ENCODE data around the gene PXYLP1.
A peak's percentile ranks its signal among the peaks of the same experiment; 100 is the strongest.

The PXYLP1 gene

DNA sequence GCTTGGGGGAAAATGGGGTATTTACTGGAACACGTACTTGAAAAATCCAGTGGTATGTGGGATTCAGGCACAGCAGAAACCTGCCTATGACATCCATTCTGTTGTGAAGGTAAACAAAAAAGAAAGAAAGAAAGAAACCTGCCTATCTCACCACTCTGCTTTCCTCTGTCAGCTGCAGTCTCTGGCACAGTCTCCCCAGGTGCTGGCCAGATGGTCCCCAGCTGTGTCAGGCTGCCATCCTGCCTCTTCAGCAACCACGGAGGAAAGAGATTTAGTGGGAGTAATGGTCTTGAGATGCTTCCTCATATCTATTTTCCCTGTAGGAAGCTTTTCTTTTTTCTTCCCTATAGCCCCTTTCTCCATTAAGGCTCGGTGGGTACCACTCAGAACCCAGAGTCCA is 2.5 kb upstream of the PXYLP1 start:
- no peak for DNase-seq

DNA sequence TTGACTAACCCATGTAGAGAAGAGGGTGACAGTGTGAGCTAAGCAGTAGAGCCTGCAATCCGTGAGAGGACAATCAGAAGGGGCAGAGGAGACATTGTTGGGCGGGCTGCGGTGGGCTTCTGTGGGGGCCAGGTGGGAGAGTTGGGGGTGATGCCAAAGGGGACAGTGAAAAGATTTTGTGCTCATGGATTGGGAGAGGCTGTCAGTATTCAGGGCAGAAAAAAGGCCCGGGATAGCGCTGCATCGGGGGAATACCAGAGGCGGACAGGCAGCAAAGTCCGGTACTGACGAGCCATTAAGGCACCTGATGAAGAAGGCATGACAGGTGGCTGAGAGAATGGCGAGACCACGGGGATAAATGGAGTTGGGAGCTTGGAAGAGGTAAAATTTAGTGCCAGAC is 1.3 kb upstream of the PXYLP1 start:
- no peak for DNase-seq

DNA sequence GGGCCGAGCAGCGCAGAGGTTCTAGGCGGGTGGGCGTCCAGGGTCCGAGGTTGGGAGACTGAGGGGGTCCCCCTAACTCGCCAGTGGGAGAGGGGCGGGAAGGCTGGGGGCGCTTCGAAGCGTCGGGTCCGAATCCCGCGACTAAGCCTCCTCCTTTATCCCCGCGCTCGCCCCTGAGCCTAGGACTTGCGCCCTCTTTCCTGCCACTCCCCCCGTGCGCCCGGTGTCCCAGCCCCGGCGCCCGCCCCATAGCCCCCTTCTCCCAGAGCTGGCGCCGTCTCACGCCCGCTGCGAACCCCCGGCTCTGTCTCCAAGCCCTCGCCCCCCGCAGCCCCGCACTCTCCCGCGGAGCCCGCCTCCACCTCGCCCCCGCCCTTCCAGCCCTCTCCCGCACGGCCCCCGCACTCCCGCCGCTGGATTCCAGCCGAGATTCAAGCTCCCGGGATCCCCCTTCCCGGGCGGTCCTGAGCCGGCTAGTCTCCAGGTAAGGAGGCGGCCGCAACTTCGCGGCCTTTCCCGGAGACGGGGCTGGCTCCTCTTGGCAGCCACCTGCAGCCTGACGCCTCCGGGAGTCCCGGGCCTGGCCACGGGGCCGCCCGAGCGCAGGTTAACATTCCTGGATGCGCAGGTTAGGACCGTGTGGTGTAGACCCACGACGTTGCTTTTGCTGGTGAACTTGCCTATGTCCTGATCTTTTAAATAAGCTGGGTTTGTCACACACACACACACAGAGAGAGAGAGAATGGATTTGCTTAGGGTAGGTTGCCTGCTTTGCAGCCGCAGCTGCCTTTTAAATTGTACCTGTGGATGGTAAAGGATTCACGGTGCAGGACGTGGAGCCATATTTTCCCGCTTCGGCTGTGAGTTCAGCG is 563 bp downstream of the PXYLP1 start:
- DNase-seq, result peak; percentile 32

DNA sequence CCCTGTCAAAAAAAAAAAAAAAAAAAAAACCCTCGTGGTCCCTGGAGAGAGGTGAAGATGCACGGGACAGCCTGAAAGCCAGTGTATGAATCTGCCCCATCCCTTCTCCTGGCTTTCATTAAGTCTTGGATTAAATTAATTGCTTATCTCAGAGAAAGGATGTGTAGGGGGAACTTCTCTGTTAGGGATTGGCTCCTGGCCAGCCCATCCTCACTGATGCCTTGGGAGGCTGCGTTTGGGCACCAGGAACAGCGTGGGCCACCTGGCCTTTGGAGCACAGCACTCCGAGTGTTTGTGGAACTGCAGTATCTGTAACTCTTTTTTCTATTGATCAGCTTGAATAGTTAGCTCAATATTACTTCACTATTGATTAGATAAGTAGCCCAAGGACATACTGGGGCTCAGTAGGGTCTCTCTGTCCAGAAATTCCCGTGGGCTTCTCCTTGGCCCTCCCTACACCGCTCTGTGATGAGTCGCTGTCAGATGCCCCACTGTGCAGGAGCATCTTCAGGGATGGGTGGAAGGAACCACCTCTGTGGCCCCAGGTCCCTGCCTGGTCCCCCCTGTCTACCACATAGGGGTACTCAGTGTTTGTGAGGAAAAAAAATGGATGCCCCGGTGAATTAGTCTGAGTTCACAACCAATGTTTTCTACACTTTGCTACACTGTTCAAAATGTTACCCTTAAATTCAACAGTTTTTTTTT is 2.0 kb downstream of the PXYLP1 start:
- DNase-seq, result no peak

DNA sequence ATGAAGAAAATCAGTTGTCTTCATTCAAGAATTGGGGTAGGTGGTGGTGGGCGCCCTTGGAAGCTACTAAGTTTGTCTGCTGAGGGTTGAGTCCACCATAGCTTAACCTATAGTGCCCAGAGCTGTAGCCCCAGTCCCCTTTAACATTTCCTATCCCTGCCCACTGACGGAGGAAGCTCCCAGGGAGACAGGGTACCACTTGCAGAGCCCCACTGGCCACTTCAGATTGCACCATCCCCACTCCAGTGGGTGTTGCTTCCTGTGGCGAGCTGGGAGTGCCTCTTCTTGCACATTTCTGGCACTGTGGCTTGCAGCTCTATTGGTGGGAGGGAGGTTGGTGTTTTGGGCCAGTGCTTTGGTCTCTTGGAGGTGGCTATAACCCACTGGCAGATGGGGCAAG is 2.7 kb downstream of the PXYLP1 start:
- DNase-seq, result no peak

DNA sequence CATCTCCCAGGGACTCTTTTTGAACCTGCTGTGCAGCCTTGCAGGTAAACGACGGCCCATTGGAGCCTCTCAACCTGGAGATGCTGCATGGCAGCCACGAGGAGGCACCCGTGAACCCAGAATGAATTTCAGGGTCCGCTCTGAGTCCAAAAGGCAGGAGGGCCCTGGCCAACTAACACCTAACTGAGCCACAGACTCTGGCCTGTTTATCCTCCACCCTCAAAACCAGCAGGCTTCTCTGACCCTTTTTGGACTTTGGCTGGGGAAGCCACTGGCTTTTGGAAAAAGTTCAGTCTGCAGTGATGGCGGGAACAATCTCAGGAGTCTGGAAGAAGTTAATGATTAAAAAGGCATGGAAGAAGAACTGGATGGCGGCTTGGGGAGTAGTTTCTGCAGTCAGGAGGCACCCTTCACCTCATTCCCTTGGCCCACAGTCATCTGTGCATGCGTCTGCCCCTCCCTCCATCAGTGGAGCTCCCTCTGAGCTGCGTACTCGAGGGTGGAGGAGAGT is 4.1 kb downstream of the PXYLP1 start:
- DNase-seq, result no peak

DNA sequence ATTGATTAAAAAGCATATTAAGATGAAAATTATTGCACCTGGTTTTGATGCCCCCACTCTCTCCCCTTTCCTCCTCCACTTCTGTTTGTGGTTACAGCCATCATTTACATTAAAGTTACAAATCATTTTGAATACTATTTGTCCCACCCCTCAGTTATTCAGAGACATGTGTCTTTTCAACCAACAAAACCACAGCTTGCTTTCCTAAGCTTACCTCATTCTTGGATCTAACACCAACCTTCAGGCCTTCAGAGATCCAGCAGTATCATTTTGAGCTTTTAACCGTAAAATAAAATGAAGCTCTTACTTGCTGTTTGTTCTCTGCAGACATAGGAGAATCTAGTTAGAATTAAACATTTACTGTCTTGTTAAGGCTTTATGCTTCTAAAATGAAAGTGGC is 4.7 kb downstream of the PXYLP1 start:
- DNase-seq, result no peak

DNA sequence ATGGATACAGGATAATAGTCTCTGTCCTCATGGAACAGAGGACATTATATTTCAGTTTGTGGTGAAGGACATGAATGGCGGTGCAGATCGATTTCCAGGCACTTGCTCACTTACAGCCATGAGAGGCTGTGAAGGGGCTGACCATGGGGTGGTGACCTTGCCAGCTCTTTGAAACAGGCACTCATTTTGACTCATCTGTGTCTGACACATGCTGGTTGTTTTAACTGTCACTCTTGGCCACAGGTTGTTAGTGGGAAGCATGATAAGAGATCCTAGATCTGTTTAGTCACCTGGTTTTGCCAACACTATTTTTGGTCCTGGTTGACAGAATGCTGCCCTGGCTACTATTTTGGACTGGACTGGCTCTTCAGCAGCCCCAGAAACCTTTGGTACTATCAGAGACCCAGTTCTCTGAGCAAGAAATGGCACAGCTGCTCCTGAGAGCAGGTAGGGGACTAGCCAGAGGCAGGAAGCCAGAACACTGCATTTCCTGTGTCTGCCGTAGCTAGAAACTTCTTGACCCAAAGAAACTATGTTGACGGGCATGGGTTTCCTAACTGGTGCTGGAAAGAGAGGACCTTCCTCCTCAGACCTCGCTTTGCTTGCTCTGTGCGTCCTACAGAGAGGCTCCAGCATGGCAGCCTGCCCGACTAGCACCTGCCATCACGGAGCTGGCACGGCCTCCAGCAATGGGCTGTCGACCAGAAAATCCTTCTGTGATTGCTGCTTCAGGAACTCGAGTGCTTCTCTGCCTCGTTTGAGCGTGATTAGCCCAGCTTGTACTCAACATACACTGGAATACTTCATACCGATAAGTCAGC is 6.3 kb downstream of the PXYLP1 start:
- DNase-seq, result no peak

DNA sequence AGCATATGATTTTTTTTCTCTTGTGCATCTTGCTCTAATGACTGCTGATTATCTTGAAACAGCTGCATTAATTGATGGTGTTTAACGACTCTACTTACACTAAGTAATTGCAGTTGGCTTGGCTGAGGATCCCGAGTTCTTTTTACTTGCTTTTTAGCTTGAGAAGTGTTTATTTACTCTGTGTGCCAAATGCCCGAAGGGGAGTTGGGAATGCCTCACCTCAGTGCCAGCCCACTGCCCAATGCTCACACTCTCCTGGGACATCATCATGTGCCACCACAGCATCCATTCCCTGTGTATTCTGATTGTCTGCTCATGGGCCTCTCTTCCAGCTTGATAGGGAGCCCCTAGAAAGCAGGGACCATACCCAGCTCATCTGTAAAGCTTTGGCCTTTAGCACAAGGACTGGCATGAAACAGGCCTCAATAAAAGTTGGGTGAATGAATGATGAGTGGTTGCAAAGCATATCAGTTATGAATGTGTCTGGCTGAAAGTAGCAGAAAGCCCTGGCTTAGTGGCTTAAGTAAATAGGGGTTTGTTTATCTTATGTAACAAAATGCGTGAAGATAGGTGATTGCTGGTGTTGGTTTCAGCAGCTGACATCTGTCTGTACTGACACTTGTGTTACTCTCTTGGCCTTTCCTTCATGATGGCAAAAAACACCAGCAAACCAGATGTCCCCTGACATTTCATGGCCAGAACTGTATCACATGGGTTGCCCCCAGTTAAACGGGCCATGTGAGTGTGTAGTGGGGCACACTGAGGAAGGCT is 8.1 kb downstream of the PXYLP1 start:
- DNase-seq, result no peak

DNA sequence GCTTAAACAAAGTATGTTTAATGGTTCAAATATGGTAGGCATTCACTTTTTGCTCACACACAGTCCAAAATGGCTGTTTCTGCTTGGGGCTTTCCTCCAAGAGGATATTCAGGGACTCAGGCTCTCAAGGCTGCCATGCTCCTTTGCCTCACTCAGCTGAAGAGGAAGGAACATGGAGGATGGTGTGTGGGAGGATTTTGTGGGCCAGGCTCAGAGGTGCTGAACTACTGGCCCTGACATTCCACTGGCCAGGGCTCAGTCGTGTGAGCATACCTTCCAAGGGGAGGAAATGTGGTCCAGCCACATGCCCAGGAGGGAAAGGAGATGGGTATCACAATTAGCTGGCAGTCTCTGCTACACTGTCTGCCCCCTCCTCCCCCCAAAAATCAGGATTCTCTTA is 8.7 kb downstream of the PXYLP1 start:
- DNase-seq, result no peak

DNA sequence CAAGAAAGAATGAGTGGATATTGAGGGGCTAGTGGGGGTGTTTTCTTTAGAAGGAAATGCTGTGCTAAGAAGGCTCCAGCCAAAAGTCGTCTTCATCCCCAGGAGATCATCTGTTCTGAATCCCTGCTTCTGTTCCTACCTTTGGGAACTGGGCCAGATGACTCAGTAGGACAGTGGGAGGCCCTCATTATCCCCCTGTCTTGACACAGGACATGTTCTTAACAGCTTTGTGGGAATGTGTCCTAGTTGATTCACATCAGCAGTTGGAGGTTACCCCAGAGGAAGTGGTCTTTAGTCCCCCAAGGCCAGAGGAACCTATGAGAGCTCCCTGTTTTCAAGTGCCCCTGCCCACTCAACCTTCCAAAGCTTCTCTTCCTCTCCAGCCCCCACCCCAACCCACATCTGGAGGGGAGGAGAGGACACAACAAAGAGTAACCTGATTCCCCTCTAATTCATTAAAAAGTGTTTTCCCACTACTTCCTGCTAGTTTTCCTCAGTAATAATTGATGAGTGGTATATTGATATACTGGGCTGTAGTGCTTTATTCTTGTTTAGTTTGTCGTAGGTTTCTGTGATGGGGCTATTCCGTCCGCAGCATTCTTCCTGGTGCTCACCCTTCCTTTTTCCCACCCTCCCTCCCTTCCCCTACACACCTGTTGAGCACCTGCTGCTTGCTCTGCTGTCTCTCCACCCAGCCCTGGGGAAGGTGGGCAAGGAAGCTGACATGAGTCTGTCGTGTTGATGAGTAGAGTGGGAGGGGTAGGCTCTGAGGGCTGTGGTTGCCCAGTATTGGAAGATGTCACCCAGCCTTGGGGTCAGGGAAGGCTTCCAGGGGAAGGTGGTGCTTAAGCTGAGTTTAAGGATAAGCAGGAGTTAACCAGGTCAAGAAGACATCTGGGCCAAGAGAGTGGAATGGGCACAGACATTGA is 9.3 kb downstream of the PXYLP1 start:
- no peak for DNase-seq

DNA sequence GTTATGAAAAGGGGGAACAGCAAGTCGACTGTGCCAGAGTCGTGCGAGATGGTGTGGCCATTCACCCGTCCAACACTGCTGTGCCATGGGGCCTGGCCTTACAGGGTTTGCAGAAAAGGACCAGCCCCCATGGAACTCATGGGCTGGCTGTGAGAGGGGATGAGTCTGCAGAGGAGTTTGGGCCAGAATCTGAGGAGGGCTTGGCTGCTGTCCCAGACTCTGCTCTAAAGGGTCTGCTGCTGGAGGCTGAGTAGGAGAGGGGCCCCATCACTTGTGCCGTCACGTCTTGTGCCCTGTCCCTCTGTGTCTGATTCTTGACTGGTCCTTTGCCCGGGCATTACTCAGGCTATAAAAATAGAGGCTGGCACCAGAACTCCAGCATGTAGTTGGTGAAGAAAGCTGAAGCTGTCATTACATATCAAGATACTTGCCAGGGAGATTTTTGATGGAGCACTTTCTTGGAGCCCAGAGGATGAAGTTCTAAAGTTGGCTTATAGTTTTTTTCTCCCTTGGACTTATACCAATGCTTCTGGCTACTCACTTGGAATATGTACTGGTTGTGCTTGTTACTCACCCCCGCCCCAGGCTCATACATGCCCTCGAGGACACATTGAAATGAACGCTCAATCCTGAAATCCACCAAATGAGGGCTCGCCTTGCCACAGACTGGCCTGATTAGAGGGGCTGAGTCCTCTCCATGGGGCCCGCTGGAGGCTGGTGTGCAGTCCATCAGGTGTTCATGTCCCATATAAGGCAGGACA is 10.2 kb downstream of the PXYLP1 start:
- no peak for DNase-seq

DNA sequence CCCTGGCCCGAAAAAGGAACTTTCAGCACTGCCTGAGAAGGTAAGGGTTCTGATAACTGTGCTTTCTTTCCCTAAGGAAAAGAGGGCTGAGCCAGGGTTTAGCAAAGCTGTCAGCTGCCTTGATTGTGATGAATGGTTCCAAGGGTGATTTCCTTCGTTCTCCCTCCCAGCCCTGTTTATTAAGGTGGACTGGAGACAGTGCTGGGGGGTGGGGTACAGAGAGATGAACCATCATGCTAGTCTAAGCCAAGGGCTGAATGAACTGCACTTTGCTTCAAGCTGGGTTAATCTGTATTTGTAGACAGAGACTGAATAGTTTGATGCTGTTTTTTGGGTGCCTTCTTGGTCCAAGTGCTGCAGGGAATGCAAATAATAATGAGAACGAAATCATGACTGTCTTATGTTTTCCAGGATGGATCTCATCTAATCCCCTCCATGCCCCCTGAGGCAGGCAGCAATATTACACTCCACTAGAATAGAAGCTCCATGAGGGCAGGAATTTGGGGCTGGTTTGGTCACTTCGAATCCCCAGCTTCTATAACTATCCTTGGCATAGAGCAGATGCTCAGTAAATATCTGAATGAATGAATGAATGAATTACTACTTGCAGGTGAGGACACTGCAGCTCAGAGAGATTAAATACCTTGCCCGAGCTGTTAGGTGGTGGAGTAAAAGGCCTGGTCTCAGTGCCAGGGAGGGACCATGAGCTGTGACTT is 10.9 kb downstream of the PXYLP1 start:
- DNase-seq, result no peak

DNA sequence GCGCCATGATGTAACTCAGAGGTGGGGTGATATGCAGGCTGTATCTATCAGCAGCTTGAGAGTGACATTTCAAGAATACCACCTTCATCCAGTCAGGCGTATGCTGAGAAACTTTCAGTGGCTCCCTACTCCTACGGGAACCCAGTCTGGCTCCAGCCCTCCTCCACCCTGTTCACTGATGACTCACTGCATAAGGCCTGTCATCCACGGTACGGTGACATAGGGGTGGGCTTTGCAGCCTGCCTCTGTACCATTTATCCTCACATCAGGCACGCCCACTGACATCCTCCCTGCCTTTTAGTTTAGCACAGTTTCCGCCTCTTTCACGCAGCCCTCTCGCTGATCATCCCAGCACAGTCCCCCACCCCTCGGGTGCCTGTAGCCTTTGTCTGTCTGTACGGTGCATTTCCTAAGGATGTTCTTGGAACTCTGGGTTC is 11.7 kb downstream of the PXYLP1 start:
- peak; percentile 39 for DNase-seq

DNA sequence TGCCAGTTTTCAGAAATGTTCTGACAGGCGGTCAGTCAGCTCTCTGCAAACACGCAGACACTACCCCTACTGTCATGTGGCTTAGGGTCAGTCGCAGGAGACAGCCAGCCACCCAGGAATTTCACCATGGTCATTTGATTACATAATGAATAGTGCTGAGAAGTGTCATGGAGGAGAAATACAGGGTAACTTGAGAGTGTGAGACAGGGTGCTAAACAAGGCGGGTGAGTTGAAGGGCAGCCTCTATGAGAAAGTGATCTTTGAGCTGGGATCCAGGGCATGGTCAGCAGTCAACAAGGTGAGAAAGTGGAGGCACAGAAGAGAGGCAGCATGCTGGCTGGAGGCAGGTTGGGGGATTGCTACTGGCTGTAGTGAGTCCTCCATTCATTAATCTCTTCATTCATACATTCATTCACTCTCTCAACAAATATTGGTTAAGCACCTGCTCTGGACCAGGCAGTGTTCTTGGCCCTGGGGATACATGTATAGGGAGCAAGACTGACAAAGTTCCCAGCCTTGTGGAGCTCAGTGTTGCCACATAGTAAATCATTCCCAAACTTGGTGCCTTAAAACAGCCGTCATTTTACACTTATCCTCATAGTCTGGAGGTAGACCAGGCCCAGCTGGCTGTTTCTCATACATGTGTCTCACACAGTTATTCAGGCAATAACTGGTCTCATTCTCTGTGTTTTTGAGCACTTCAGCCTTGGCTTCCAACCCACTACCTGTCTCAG is 14.8 kb downstream of the PXYLP1 start:
- DNase-seq, result no peak

DNA sequence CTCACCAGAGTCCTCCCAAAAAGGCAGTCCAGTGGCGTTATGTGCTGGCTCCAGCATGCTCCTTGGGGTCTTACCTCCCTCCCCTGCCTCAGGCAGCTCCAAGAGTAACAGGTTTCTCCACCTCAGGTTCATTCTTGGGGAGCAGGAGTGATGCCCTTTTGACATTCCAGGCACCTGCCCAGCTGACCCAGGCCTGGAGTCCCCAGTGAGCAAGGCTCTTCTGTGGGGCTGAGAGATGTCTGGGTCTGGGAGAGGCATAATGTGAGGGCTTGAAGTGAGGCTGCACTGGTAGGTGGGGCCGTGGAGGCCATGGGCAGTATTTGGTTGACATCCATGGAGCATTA is 15.3 kb downstream of the PXYLP1 start:
- no peak for DNase-seq

DNA sequence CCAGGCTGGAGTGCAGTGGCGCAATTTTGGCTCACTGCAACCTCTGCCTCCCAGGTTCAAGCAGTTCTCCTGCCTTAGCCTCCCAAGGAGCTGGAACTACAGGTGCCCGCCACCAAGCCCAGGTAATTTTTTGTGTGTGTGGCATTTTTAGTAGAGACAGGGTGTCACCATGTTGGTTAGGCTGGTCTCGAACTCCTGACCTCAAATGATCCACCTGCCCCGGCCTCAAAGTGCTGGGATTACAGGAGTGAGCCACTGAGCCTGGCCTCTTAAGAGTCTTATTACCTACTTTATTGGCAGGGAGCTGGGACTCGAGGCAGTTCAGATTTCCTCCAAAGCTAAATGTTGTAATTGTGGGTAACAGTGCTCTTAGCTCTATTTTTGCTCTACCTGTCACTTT is 16.4 kb downstream of the PXYLP1 start:
- DNase-seq, result no peak

DNA sequence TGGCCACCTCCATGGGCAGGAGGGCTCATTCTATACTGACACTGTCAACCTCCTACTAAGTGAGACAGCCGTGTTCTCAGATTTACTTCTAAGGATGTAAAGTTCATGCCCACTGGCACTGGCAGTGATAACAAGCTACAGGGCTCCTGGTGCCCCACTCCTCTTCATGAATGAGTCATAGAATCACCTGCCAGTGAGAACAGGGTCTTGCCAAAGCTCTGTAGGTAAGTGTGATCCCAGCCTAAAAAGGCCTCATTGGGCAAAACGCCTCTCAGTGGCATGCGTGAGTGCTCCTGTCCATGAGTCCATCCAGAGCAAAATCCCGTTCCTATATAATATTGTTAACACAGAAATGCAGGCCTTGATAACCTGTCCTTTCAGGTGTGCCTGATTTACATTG is 17.4 kb downstream of the PXYLP1 start:
- no peak for DNase-seq

DNA sequence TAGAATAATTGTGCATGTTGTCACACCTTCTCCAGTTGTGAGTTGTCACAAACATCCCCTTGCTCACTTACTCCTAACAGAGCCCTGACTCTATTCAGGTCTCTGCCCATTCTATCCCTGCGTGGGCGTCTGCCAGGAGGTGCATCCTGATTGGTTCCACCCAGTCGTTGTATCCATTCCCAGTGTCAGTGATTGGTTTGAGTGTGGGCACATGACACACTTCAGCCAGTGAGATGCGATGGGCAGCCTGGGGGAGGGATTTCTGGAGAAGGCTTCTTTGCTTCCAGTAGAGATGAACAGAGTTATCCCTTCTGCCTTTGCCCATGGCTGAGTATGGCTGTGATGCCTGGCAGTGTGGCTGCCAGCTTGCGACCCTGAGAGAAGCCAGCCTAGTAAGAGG is 18.7 kb downstream of the PXYLP1 start:
- DNase-seq, result no peak
